Esophagus muscularis mucosa (tissue), 3 donors: ENCODE results near the gene PEDS1.
"Not testable (repeated sequence)": the region's sequence is repeated elsewhere in the genome, so short reads cannot be mapped to it uniquely, and the experiment has no call there.

Experiments used
- POLR2A ChIP-seq: fragments of 450-650 bp; IDR thresholded peaks from one replicate; pipeline ENCODE4 v1.6.1; 2017; ENCODE audit warnings: antibody characterized with exemption, moderate library complexity, mild to moderate bottlenecking, low read depth
- TF ChIP-seq, protein P1 (sequence below), 3 experiments: fragments of 200-600 bp in 2 of 3; fragments of 450-650 bp in 1 of 3; sonication (generic) in 2 of 3; IDR thresholded peaks; one replicate each; pipeline ENCODE4 v1.5.1; 2017 to 2019; ENCODE audit warnings: antibody characterized with exemption in 3 of 3, mild to moderate bottlenecking in 2 of 3, moderate library complexity in 1 of 3

DNA sequence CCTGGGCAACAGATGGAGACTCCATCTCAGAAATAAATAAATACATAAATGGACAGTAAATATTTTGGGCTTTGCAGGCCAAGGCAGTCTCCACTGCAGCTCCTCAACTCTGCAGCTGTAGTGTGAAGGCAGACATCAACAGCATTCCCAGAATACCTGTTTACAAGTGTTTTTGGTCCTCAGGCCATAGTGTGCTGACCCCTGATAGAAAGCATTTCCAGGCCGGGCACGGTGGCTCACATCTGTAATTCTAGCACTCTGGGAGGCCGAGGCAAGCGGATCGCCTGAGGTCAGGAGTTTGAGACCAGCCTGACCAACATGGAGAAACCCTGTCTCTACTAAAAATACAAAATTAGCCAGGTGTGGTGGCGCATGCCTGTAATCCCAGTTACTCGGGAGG, 18.4 kb downstream of the PEDS1 start:
- not testable (repeated sequence) for TF ChIP-seq POLR2A
- TF ChIP-seq, protein P1, sequence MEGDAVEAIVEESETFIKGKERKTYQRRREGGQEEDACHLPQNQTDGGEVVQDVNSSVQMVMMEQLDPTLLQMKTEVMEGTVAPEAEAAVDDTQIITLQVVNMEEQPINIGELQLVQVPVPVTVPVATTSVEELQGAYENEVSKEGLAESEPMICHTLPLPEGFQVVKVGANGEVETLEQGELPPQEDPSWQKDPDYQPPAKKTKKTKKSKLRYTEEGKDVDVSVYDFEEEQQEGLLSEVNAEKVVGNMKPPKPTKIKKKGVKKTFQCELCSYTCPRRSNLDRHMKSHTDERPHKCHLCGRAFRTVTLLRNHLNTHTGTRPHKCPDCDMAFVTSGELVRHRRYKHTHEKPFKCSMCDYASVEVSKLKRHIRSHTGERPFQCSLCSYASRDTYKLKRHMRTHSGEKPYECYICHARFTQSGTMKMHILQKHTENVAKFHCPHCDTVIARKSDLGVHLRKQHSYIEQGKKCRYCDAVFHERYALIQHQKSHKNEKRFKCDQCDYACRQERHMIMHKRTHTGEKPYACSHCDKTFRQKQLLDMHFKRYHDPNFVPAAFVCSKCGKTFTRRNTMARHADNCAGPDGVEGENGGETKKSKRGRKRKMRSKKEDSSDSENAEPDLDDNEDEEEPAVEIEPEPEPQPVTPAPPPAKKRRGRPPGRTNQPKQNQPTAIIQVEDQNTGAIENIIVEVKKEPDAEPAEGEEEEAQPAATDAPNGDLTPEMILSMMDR (IDR thresholded peaks at IDR 0.05), result not testable (repeated sequence)
